ENCODE measurements around the gene MACROD2.

MACROD2 gene

GRCh38 chr20:14342918-14343317, 347.6 kb downstream of the MACROD2 start:
- no peak for ATAC-seq

- ATAC-seq, result no peak
Measured at GRCh38 chr20:14343491-14344065, 348.3 kb downstream of the MACROD2 start.

- no peak for ATAC-seq
Measured at GRCh38 chr20:14344746-14345145, 349.4 kb downstream of the MACROD2 start.

- no peak for ATAC-seq
Measured at GRCh38 chr20:14355791-14356190, 360.5 kb downstream of the MACROD2 start.

GRCh38 chr20:14360416-14360815, 365.1 kb downstream of the MACROD2 start:
- no peak for ATAC-seq

GRCh38 chr20:14361509-14362345, 366.4 kb downstream of the MACROD2 start:
- no peak for ATAC-seq

GRCh38 chr20:14374196-14374595, 378.9 kb downstream of the MACROD2 start:
- no peak for ATAC-seq

GRCh38 chr20:14375416-14375985, 380.2 kb downstream of the MACROD2 start:
- ATAC-seq, result no peak

- ATAC-seq, result no peak
Measured at GRCh38 chr20:14378326-14378725, 383.0 kb downstream of the MACROD2 start.

- no peak for ATAC-seq
Measured at GRCh38 chr20:14383335-14383734, 388.0 kb downstream of the MACROD2 start.

GRCh38 chr20:14384416-14385175, 389.3 kb downstream of the MACROD2 start:
- ATAC-seq, result no peak

- no peak for ATAC-seq
Measured at GRCh38 chr20:14385176-14385740, 389.9 kb downstream of the MACROD2 start.

- no peak for ATAC-seq
Measured at GRCh38 chr20:14386726-14387125, 391.4 kb downstream of the MACROD2 start.

GRCh38 chr20:14401479-14402138, 406.3 kb downstream of the MACROD2 start:
- no peak for ATAC-seq

GRCh38 chr20:14404515-14404914, 409.2 kb downstream of the MACROD2 start:
- ATAC-seq, result no peak

GRCh38 chr20:14406495-14406894, 411.2 kb downstream of the MACROD2 start:
- ATAC-seq, result no peak

GRCh38 chr20:14407336-14407735, 412.0 kb downstream of the MACROD2 start:
- no peak for ATAC-seq

- no peak for ATAC-seq
Measured at GRCh38 chr20:14410869-14411555, 415.7 kb downstream of the MACROD2 start.

- ATAC-seq, result no peak
Measured at GRCh38 chr20:14412065-14412681, 416.9 kb downstream of the MACROD2 start.

- ATAC-seq, result no peak
Measured at GRCh38 chr20:14413835-14414234, 418.5 kb downstream of the MACROD2 start.

- no peak for ATAC-seq
Measured at GRCh38 chr20:14414560-14414959, 419.2 kb downstream of the MACROD2 start.

All from activated CD4-positive, CD25-positive, alpha-beta regulatory T cell treated with anti-CD3 and anti-CD28 coated beads, Interleukin-2, amount 50 U/mL, for 24 hours (primary cell).